SH-SY5Y (cell line): ENCODE results near the gene TMEM132C.

Source experiments
- GATA2 ChIP-seq: IDR thresholded peaks from 2 replicates; pipeline ENCODE4 v1.6.1; 2011; ENCODE audit warnings: mild to moderate bottlenecking, low read depth, low read length
- GATA3 ChIP-seq: IDR thresholded peaks from 2 replicates; pipeline ENCODE4 v1.6.1; 2011; ENCODE audit warnings: low read depth, mild to moderate bottlenecking, low read length, moderate library complexity

- no peak for TF ChIP-seq GATA2
- TF ChIP-seq GATA3: no peak
These were observed 350.4 kb downstream of the TMEM132C start for GRCh38 chr12:128617304-128617833.
